Skin epidermis (tissue), 12 donors: ENCODE results near the gene MR1.
"Not testable (repeated sequence)": the region's sequence is repeated elsewhere in the genome, so short reads cannot be mapped to it uniquely, and the experiment has no call there.

ENCODE experiments used
- H3K27ac ChIP-seq, 21 experiments: fragments of 200-600 bp; sonication (generic) in 11 of 21; one replicate each; pipeline ENCODE4 v1.5.0; 2020; ENCODE audit warnings: mild to moderate bottlenecking in 3 of 21, inconsistent platforms in 2 of 21, moderate library complexity in 2 of 21
- H3K4me3 ChIP-seq, 7 experiments: fragments of 200-600 bp; sonication (generic) in 2 of 7; one replicate each; pipeline ENCODE4 v1.5.0; 2020; ENCODE audit warnings: inconsistent platforms in 2 of 7, mild to moderate bottlenecking in 2 of 7, moderate library complexity in 1 of 7

Gene MR1

GRCh38 chr1:181060947-181061346, 27.2 kb downstream of the MR1 start:
- not testable (repeated sequence) for H3K4me3 ChIP-seq, H3K27ac ChIP-seq

GRCh38 chr1:181061487-181061886, 27.7 kb downstream of the MR1 start:
- H3K27ac ChIP-seq, result peak overlapping the region in 3 of 21 experiments; percentile 68 to 83 (median 76)

GRCh38 chr1:181061891-181062835, 28.4 kb downstream of the MR1 start:
- peak overlapping the region in 19 of 21 experiments; percentile 3 to 83 (median 66) for H3K27ac ChIP-seq

More at GRCh38 chr1:181061487-181061886, 27.7 kb downstream of the MR1 start:
- no peak overlapping the region for H3K4me3 ChIP-seq

DNA sequence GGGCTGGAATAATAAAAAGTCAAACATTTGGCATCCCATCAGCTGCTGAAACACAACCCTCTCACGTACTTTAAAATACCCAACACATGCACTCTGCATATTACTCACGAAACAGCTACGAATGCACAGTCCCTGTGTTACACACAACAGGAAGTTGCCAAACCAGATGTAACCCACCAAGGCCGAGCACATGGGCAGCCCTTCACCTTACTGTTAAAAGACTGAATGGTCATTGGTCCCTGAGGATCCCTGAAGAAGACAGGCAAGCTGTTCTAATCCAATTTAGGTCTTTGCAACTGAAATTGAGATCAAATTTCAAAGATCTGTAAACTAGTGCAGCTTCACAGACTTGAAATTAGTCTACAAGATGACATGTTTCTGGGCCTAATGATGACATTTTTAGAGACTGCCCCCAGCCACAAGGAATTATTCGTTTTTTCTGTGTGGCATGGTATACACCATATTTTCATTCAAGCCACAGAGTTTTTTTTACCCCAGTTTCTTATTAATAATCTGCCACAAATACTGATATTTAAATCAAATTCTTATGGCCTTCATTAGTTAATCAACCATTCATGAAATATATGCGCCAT, 29.1 kb downstream of the MR1 start:
- no peak overlapping the region for H3K4me3 ChIP-seq
- H3K27ac ChIP-seq, result peak overlapping the region in 18 of 21 experiments; percentile 3 to 83 (median 64)

More at GRCh38 chr1:181061891-181062835, 28.4 kb downstream of the MR1 start:
- H3K4me3 ChIP-seq, result peak overlapping the region in 1 of 7 experiments; percentile 12

GRCh38 chr1:181064011-181064623, 30.3 kb downstream of the MR1 start:
- Histone ChIP-seq H3K27ac (no peak overlapping the region), H3K4me3 (no peak overlapping the region)

- no peak overlapping the region for H3K4me3 ChIP-seq
- H3K27ac ChIP-seq, result no peak overlapping the region
Observed at GRCh38 chr1:181064702-181065101, 30.9 kb downstream of the MR1 start.

DNA sequence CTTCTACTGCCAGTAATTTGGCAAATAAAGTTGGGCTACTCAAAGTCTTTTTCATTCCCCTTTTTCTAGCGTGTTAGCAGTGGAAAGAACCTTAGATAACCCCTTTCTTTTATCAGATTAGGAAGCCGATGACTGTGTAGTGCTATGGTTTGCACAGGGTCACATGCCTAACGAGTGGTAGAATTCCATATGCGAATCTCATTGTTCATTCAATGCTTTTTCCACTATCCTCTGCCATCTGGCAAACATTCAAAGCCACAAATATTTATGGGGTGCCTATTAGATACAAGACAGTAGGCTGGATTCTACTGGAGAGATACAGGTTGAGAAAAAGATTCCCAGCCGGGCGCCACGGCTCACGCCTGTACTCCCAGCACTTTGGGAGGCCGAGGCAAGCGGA, 39.9 kb downstream of the MR1 start:
- Histone ChIP-seq H3K27ac (no peak overlapping the region), H3K4me3 (no peak overlapping the region)

DNA sequence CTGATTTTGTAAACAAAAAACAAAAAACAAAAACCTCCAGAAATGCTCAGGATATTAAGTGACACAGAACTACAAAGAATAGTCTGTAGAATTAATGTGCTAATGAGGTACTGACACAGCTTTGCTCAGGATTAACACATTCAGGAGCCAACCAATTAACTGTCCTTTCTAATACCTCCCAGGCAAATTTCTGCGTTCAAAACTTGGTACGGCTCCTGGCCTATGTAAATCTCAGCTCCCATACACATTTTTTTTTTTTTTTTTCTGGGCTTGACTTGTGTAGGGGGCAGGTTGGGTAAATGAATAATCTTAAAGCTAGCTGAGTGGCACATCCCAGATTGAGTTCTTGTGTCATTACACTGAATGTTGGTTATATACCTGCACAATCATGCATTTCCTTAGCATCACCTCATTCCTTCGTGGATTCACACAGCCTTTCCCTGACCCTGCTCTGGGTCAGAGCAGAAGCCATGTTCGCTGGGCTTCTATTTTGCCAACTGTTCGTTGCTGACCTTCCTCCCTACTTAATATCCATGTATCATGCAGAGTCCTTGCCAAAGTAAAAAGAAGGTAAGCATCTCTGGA, 42.1 kb downstream of the MR1 start:
- Histone ChIP-seq H3K27ac (no peak overlapping the region), H3K4me3 (no peak overlapping the region)

GRCh38 chr1:181076852-181077251, 43.1 kb downstream of the MR1 start:
- Histone ChIP-seq H3K27ac (no peak overlapping the region), H3K4me3 (no peak overlapping the region)

- H3K27ac ChIP-seq, result peak overlapping the region in 4 of 21 experiments; percentile 20 to 59 (median 48)
- H3K4me3 ChIP-seq, result no peak overlapping the region
Observed at GRCh38 chr1:181077576-181078242, 43.9 kb downstream of the MR1 start.

GRCh38 chr1:181079382-181079781, 45.6 kb downstream of the MR1 start:
- Histone ChIP-seq H3K27ac (no peak overlapping the region), H3K4me3 (no peak overlapping the region)

GRCh38 chr1:181079920-181080319, 46.1 kb downstream of the MR1 start:
- no peak overlapping the region for H3K4me3 ChIP-seq
- no peak overlapping the region for H3K27ac ChIP-seq

DNA sequence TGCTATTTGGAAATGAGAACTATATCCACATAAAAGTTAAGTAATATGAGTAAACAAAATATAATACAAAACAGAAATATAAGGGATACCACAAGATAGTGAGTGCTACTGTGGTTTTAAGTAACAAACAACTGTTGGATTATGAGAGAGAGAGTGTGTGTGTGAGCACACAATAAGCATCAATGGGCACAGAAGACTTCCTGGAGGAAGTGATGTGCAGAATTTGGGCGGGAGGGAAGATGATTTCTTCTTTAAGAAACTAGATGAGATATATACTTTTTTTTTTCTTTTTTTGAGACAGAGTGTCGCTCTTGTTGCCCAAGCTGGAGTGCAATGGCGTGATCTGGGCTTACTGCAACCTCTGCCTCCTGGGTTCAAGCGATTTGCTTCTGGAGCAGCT, 46.8 kb downstream of the MR1 start:
- no peak overlapping the region for H3K4me3 ChIP-seq
- H3K27ac ChIP-seq, result no peak overlapping the region

GRCh38 chr1:181081395-181081794, 47.6 kb downstream of the MR1 start:
- Histone ChIP-seq H3K27ac (no peak overlapping the region), H3K4me3 (no peak overlapping the region)

- Histone ChIP-seq H3K4me3 (no peak overlapping the region), H3K27ac (no peak overlapping the region)
Observed at GRCh38 chr1:181083842-181084605, 50.2 kb downstream of the MR1 start.

GRCh38 chr1:181084606-181084969, 50.8 kb downstream of the MR1 start:
- Histone ChIP-seq H3K4me3 (no peak overlapping the region), H3K27ac (no peak overlapping the region)

- no peak overlapping the region for H3K27ac ChIP-seq
- H3K4me3 ChIP-seq, result no peak overlapping the region
Observed at GRCh38 chr1:181086091-181086490, 52.3 kb downstream of the MR1 start.

- Histone ChIP-seq H3K27ac (no peak overlapping the region), H3K4me3 (no peak overlapping the region)
Observed at GRCh38 chr1:181086926-181087325, 53.1 kb downstream of the MR1 start.

- H3K4me3 ChIP-seq, result peak overlapping the region in 1 of 7 experiments; percentile 88
Observed at GRCh38 chr1:181087400-181087901, 53.7 kb downstream of the MR1 start.

More at GRCh38 chr1:181087400-181087901, 53.7 kb downstream of the MR1 start:
- peak overlapping the region in 3 of 21 experiments; percentile 38 to 99 (median 63) for H3K27ac ChIP-seq
